Glomerular visceral epithelial cell (primary cell): ENCODE measurements around the gene MCCC1.
"Not testable (repeated sequence)": the region's sequence is repeated elsewhere in the genome, so short reads cannot be mapped to it uniquely, and the experiment has no call there.

Source experiments
- DNase-seq: peaks from one replicate; pipeline ENCODE4 v3.0.0-alpha.2; 2016; ENCODE audit errors: extremely low spot score

MCCC1 gene

DNA sequence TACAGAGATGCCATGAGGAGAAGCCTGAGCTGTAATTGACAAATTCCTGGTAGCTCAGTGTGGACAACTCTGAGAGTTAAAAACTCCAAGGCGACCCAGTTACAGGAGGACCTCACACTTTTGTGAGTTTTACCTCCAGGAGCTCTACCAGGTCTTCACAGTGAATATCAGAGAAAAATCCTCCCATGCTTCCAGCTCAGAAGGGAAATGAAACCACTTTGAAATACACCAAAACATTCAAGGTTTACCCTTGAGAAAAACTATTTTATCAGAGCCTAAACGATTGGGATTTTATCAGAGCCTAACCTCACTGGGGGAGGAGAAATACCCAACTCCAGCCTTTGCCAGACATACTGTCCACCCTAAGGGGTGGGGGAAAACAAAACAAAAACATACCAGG is 52.4 kb downstream of the MCCC1 start:
- DNase-seq, result no peak

DNA sequence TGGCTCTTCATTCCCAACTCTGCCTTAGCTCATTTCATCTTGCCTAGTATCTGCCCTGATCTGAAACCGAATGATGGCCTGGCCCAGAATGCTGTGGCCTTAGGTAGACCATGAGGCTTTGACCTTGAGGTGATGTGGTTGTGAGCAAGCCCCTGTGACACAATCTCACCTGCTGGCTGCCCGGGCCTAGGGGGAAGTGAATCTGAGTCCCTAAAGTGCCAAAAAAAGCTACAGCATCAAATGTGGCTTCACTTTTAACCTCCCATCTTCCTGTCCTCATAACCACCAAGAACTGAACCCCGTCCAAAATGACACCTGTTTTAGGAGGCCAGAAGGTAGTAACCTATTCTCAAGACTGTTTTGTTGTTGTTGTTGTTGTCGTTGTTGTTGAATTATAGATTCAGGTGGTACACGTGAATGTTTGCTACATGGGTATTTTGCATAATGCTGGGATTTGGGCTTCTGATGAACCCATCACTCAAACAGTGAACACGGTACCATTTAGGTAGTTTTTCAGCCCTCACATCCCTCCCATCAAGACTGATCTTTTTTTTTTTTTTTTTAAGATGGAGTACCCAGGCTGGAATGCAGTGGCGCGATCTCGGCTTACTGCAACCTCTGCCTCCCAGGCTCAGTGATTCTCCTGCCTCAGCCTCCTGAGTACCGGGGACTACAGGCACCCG is 54.6 kb downstream of the MCCC1 start:
- DNase-seq, result no peak

DNA sequence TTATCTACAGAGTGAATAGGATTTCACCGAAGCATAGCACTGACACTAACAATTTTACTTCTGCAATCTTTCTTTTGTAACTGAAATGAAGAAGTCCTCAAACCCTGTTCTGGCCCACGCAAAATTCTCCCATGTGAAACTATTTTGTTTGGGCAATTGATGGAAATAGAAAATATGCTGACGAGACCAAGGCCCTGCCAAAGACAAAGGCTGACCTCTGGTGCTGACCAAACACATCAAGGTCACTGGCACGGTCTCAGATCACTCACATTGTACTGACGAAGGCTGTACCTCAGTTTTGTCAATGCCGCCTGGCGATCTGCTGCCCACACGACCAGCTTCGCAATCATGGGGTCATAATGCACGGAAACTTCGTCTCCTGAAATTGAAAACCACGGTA is 60.5 kb downstream of the MCCC1 start:
- DNase-seq, result no peak

DNA sequence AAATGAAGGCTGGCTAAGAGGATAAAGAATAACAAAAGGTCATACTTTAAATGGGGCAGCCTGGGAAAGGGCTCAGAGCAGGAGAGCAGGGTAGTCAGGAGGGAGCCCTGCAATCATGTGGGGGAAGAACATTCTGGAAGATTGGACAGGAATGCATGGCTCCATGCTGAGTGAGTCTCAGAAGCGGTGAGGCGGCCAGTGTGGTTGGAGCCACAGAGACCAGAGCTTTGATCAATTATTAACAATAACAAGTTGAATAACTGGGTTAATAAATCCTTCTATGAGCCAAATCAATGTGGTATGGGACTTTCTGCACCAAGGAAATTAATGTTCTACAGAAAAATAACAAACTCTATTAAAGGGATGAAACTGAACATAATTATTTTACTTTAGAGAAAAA is 61.1 kb downstream of the MCCC1 start:
- DNase-seq, result peak; percentile 81

DNA sequence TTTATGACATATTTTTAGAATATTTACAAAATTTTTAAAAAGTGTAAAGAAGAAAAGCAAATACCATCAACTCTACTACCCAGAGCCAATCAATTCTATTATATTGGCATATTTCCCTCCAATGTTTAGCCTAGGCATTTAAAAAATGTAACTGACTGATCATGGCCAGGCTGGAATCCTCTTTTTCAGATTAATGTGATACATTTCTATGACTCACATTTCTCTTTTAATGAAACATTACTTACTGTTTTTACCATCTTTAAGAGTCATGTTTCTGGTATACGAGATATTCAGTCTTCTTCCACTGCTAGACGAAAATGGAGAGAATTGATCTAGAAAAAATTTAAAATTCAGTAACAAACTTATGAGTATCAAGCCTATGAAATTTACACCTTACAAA is 65.5 kb downstream of the MCCC1 start:
- no peak for DNase-seq

DNA sequence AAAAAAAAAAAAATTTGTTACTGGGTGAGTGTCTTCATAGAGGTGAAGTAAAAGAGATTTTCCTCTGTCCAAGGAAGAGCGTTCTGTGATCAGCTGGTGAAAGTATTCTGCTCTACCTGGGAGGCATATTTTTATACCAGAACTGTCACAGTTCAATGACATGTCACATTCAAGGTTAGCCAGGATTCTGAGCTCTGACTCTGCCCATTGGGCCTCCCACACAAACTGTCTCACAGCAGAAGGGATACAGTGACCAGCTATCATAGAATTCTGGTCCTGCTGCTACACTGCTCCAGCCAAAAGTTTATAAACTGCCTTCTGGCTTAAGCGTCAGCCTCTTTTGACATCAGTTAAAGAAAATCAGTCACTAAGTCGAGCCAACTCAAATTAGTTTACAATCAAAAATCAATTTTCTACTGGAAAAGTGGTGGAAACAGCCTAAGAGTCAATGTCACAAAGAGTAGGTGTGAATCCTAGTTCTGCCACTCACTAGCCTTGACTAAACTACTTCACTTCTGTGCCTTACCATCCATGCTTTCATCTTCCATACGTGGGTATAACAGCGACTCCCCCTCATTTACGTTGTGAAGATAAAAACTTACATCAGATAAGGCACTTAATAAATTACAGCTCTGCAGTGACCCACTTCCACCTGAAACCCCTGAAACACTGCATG is 66.3 kb downstream of the MCCC1 start:
- no peak for DNase-seq

DNA sequence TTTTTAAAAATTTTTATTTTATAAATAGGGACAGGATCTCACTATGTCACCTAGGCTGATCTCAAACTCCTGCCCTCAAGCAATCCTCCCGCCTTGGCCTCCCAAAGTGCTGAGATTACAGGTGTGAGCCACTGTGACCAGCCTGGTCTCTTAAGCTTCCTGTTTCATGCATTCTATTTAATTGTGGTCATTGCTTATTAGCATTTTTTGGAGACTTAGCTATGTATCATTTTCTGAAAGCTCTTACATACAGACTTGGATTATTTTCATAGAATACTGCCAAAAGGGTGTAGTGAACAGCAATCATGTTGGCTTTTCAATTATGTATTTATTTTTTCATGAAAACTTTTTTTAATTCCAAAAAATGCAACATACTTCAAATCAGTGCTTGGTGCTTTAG is 67.5 kb downstream of the MCCC1 start:
- no peak for DNase-seq

DNA sequence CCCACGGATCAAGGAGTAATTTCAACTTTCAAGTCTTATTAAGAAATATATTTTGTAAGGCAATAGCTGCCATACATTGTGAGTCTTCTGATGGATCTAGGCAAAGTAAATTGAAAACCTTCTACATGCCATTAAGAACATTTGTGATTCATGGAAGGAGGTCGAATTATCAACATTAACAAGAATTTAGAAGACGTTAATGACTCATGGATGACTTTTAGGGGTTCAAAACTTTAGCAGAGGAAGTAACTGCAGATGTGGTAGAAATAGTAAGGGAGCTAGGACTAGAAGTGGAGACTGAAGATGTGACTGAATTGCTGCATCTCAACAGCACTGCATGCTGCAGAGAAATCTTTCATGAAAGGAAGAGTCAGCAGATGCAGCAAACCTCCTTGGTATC is 70.9 kb downstream of the MCCC1 start:
- no peak for DNase-seq

DNA sequence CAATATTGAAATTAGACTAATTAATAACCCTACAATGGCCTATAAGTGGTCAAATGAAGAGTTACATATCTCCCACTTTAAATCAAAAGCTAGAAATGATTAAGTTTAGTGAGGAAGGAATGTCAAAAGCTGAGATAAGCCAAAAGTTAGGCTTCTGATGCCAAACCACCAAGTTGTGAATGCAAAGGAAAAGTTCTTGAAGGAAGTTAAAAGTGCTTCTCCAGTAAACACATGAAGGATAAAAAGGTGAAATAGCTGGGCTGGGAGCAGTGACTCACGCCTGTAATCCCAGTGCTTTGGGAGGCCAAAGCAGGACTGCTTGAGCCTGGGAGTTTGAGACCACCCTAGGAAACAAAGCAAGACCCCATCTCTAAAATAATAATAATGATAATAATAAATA is 72.0 kb downstream of the MCCC1 start:
- DNase-seq, result no peak

DNA sequence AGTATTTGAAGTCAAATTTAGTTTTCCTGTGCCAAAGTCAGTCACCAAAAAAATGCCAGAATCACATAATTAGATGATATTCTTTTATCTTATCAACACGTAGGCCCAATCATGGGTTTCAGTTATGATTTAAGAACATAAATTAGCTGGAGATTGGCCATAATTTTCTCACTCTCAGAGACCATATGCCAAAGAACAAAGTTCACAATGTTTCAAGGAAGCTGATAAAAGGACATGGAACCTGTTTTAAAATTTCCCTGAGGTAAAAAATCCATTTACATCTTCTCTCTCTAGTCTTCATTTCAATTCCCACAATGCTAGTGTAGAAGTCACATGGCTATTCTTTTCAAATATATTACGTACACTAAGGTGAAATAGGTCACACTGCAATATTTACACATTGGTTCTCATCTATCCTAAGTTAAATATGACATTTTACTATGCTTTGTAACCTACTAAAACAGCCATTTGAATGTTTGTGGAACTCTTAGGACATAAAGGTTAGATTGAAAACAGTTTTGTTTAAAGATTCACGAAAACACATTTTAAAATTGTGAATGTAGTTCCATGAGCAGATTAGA is 76.3 kb downstream of the MCCC1 start:
- no peak for DNase-seq

DNA sequence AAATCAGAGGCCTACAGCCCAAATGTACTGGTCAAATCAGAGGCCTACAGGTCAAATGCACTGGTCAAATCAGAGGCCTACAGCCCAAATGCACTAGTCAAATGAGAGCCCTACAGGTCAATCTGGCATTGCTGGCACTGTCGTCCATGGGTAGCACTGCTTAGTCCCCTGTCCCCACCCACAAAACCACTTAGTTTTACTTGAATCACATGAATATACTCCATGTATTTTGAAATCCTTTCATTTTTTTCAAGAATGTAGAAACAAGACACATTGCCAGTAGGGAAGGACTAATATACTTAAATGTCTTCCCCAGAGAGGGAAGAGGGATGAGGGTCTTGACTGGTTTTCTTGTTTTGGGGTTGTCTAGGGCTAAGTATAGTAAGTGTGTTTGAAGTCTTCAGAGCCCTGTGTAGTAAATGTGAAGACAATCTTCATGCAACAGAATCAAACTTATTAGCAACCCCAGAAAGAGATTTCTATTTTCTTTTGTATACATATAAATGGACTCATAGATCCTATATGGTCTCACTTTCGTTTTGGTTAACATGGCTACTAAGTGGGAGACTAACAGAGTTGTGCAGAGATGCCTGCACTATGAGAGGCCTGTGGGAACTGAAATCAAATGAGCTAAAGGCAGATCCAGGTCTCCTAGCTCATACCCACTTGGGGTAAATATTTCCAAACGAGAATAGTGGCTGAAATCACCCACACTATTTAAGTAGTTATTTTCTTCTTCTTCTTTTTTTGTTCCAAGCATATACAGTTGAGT is 80.7 kb downstream of the MCCC1 start:
- no peak for DNase-seq

DNA sequence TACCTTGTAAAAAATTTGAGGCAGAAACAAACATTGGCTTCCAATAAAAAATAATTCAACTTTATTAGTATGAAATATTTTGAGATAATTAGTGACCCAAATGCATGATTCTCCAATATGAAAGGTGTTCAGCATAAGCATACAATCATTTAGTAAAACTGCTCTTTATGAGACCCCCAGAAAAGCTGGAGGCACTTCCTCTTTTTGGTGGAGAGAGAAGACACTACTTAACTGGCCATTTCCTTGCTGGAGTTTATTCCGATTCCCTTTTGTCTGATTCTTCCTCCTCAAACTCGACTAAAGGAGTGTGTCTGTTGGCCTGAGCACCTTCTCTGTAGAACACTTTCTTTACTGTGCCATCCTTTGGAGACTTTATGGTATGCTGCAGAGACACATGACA is 84.1 kb downstream of the MCCC1 start:
- DNase-seq, result no peak

DNA sequence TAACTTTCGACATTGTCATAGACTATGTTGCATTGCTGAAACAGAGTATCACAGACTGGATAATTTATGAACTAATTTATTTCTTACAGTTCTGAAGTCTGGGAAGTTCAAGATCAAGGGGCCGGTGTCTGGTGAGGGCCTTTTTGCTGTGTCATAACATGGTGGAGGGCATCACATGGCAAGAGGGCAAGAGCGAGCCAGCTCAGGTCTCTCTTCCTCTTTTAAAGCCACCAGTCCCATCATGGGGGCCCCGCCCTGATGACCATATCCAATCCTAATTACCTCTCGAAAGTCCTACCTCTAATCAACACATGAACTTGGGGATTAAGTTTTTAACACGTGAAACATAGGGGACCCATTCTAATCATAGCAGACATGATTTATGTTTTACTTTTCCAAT is 85.4 kb downstream of the MCCC1 start:
- no peak for DNase-seq

DNA sequence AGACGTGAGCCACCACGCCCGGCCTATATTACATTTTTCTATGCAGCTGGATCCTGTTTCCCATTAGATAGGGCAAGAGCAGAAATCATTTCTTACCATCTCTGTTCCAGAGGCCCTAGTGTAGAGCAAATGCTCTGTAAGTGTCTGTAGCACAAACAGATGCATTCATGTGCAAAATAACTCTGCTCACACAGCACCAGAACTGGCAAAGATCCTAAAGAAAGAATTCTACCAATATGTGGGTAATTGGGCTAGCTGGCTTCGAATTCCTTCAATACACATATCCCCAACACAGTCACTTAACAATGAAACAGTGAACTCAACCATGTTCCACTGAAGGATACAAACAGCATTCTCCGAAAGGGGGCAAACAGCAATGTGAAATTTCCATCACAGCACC is 86.2 kb downstream of the MCCC1 start:
- DNase-seq, result no peak

DNA sequence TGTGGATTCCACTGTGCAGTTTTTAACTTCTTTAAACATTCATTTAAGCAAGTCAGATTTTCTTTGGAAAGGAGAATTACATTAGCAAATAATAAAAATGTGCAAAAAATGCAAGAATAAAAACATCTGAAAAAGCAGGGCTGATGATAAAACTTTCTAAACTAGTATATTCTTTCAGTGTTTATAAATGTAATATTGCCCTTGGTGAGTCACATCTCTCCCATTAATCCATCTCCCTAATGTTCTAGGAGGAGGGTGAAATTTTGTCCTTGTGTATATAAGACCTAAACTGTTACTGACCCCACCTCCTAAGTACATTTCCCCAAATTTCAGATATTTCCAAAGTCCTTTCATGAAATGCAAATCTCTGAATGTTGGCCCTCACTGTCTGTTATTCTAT is 90.5 kb downstream of the MCCC1 start:
- no peak for DNase-seq

DNA sequence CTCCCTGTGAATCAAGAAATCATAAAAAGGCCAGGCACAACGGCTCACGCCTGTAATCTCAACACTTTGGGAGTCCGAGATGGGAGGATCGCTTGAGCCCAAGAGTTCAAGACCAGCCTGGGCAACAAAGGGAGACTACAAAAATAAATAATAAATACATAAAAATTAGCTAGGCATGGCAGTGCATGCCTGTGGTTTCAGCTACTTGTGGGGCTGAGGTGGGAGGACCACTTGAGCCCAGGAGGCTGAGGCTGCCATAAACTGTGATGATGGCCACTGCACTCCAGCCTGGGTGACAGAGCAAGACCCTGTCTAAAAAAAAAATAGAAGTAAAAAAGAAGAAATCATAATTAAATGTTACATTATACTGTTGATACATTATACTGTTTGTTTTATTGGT is 91.0 kb downstream of the MCCC1 start:
- DNase-seq, result no peak

DNA sequence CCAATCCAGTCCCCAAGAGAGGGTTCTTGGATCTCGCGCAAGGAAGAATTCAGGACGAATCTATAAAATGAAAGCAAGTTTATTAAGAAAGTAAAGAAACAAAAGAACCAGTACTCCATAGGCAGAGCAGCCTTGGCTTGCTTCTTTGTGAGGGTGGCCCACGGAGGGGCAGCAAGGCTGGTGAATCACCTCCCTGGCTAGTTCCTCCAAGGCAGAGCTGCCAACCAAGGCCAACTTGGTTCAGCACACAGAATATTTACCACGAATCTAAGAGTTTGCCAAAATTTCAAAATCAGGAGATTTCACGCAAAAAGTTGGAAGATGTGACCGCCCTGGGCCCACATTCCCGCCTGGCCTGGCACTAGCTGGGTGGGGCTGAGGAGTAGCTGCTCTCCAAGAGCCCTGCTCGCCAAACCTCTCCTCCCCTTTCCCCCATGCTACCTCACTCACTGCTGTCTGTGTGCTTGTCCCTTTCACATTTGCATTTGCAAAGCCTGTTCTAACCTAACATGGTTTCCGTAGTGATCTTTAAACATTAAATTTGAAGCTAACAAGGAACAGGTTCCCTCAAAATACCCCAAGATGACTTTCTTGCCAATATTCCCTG is 92.8 kb downstream of the MCCC1 start:
- DNase-seq, result no peak

DNA sequence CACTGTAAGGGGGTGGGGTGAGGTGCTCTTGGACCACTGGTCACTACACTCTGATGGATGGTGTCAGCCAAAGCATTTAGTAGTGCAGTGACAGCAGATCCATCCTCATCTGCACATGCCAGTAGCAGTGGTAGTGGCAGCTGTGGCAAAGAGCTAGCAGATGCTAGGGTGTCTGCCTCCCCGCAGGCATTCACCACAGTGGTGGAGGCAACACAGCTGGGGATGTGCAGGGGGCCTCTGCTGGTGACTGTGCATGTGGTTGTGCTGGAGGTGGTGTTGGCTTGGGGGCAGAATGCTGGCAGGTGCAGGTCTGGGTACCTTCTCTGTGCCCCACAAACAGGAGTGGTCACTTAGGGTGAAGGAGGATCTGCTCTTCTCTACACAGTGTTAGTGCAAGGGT is 99.5 kb downstream of the MCCC1 start:
- DNase-seq, result no peak

DNA sequence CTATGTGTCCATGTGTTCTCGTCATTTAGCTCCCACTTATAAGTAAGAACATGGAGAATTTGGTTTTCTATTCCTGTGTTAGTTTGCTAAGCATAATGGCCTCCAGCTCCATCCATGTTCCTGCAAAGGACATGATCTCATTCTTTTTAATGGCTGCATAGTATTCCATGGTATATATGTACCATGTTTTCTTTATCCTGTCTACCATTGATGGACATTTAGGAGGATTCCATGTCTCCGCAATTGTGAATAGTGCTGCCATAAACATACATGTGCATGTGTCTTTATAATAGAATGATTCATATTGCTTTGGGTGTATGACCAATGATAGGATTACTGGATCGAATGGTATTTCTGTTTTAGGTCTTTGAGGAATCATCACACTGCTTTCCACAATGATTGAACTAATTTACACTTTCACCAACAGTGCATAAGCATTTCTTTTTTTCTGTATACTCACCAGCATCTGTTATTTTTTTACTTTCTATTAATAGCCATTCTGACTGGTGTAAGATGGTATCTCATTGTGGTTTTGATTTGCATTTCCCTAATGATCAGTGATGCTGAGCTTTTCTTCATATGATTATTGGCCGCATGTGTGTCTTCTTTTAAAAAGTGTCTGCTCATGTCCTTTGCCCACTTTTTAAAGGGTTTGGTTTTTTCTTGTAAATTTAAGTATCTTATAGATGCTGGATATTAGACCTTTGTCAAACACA is 105.7 kb downstream of the MCCC1 start:
- DNase-seq, result not testable (repeated sequence)

DNA sequence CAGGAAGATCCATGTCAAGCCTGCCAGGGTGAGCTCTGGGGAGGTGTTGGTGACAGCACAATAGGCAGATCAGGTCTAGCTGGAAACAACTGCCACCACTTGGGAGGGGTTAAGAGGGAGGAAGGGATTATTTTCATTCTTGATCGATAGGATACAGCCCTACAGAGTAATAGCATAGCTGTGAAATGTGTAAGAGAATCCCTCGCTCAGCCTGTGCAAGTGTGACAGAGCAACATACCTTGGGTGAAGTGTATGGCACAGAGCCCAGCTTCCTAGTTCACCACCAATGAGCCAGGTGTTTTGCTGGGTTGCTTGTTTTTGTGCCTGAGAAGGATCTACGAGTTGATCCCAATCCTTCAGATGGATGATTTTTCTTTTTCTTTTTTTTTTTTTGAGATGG is 109.7 kb downstream of the MCCC1 start:
- no peak for DNase-seq

DNA sequence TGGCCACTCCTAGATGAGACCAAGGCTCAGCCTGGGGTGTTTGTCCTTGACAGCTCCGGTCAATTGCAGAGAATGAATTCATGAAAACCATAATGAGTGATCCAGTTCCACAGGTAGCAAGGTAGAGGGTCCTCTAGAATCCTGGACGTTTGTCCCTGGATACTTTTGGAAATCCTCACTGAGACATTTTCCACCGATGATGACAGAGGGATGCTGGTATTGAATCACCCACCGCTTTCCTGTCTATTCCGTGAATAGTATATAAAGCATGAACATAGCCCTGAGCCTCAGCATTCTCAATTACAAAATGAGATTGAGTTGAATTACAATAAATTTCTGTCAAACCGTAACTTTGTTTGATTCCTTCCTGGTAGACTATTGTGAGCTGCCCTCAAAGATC is 113.3 kb downstream of the MCCC1 start:
- no peak for DNase-seq

DNA sequence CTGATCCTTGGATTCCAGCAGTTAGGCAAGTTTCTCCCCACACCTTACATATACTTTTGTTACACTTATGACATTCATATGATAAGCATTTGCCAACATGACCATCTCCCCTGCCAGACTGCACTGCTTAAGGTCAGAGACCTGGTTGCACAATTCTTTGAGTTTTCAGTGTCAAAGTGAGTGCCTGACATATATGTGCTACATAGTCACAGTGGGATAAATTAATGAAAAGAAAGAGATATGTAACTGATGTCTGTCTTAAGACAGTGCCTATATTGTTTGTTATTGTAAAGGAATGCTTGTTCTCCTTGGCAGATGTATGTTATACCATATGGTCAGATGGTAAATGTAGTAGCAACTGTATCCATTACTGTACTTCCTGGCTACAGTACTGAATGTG is 115.4 kb downstream of the MCCC1 start:
- no peak for DNase-seq
